Parathyroid adenoma (tissue), 2 donors: ENCODE results near the gene ARHGAP26.

Experiments
- H2AFZ ChIP-seq: fragments of 300-600 bp; sonication (generic); one replicate; pipeline ENCODE4 v1.7.0; 2017; ENCODE audit warnings: antibody characterized with exemption, mild to moderate bottlenecking
- H3K27ac ChIP-seq: fragments of 300-600 bp; sonication (generic); one replicate; pipeline ENCODE4 v1.7.0; 2017
- H3K27me3 ChIP-seq: fragments of 300-600 bp; sonication (generic); one replicate; pipeline ENCODE4 v1.7.0; 2017; ENCODE audit warnings: low read length; ENCODE audit not compliant: control insufficient read depth, insufficient read depth
- H3K36me3 ChIP-seq: fragments of 300-600 bp; sonication (generic); one replicate; pipeline ENCODE4 v1.7.0; 2017; ENCODE audit warnings: low read length; ENCODE audit not compliant: control insufficient read depth, insufficient read depth
- H3K4me1 ChIP-seq: fragments of 300-600 bp; sonication (generic); one replicate; pipeline ENCODE4 v1.7.0; 2017; ENCODE audit warnings: control low read depth
- H3K4me2 ChIP-seq: fragments of 300-600 bp; sonication (generic); one replicate; pipeline ENCODE4 v1.7.0; 2017; ENCODE audit warnings: low read length
- H3K4me3 ChIP-seq: fragments of 300-600 bp; sonication (generic); one replicate; pipeline ENCODE4 v1.7.0; 2017; ENCODE audit warnings: low read depth, low read length
- H3K79me2 ChIP-seq: fragments of 300-600 bp; sonication (generic); one replicate; pipeline ENCODE4 v1.7.0; 2017; ENCODE audit warnings: control low read depth
- H3K9ac ChIP-seq: fragments of 300-600 bp; sonication (generic); one replicate; pipeline ENCODE4 v1.7.0; 2017; ENCODE audit warnings: mild to moderate bottlenecking
- H3K9me3 ChIP-seq: fragments of 300-600 bp; sonication (generic); one replicate; pipeline ENCODE4 v1.7.0; 2017; ENCODE audit warnings: low read length; ENCODE audit not compliant: control insufficient read depth
- CTCF ChIP-seq: fragments of 300-600 bp; sonication (generic); IDR thresholded peaks from one replicate; pipeline ENCODE4 v1.7.0; 2017; ENCODE audit warnings: antibody characterized with exemption, mild to moderate bottlenecking
- donor health status: primary hyperparathyroidism.

ARHGAP26 gene

GRCh38 chr5:143065185-143065965 lies 295.2 kb downstream of the ARHGAP26 start:
- Histone ChIP-seq H2AFZ (no peak overlapping the region), H3K4me3 (no peak overlapping the region), H3K36me3 (no peaks in the 10 kb centered on the region), H3K27me3 (no peaks in the 10 kb centered on the region), H3K27ac (peak overlapping the region; percentile 40), H3K79me2 (no peaks in the 10 kb centered on the region), H3K9ac (no peak overlapping the region), H3K9me3 (no peaks in the 10 kb centered on the region), H3K4me2 (no peak overlapping the region), H3K4me1 (peaks cover 7% of the 10 kb centered on the region)
- TF ChIP-seq CTCF, result no peak

- Histone ChIP-seq H3K4me1 (peaks cover 7% of the 10 kb centered on the region), H3K36me3 (no peaks in the 10 kb centered on the region), H3K9ac (no peak overlapping the region), H3K9me3 (no peaks in the 10 kb centered on the region), H3K4me2 (no peak overlapping the region), H3K27me3 (no peaks in the 10 kb centered on the region), H3K79me2 (no peaks in the 10 kb centered on the region), H3K27ac (no peak overlapping the region), H3K4me3 (no peak overlapping the region), H2AFZ (no peak overlapping the region)
- no peak for TF ChIP-seq CTCF
Observed at GRCh38 chr5:143065996-143066522, 295.9 kb downstream of the ARHGAP26 start.

- no peak overlapping the region for H2AFZ ChIP-seq
- H3K9ac ChIP-seq, result no peak overlapping the region
- H3K36me3 ChIP-seq, result no peaks in the 10 kb centered on the region
- H3K9me3 ChIP-seq, result no peaks in the 10 kb centered on the region
- H3K27ac ChIP-seq, result peak overlapping the region; percentile 17
- TF ChIP-seq CTCF, result no peak
- H3K4me1 ChIP-seq, result peaks cover 7% of the 10 kb centered on the region
- H3K79me2 ChIP-seq, result no peaks in the 10 kb centered on the region
- no peak overlapping the region for H3K4me2 ChIP-seq
- no peak overlapping the region for H3K4me3 ChIP-seq
- H3K27me3 ChIP-seq, result no peaks in the 10 kb centered on the region
Observed at GRCh38 chr5:143066556-143067281, 296.5 kb downstream of the ARHGAP26 start.

GRCh38 chr5:143068712-143069111 lies 298.5 kb downstream of the ARHGAP26 start:
- Histone ChIP-seq H3K27ac (no peak overlapping the region), H3K4me1 (peaks cover 2% of the 10 kb centered on the region), H3K4me2 (no peak overlapping the region), H3K27me3 (no peaks in the 10 kb centered on the region), H3K9ac (no peak overlapping the region), H2AFZ (no peak overlapping the region), H3K36me3 (no peaks in the 10 kb centered on the region), H3K4me3 (no peak overlapping the region), H3K79me2 (no peaks in the 10 kb centered on the region), H3K9me3 (no peaks in the 10 kb centered on the region)
- no peak for TF ChIP-seq CTCF
